ENCODE results near the gene ZNF280D. TPM values are rescaled to one million over a fixed set of nuclear protein-coding genes. Genes with fewer than 3 reads are reported as not detected.

ZNF280D gene
- total and polyA plus RNA-seq, 2 of the 8 experiments (the other 6 are each of a cell fraction or from before 2014, with no cell fraction given) = 7.4 to 27.5 TPM

- TF ChIP-seq CHD7 (IDR thresholded peaks at IDR 0.05; ENCODE audit: insufficient replicate concordance, low read length) = no peak
- no peak for TF ChIP-seq SUZ12 (IDR thresholded peaks at IDR 0.05; ENCODE audit: low read length)
- TF ChIP-seq CEBPB (IDR thresholded peaks at IDR 0.05; ENCODE audit: low read depth, low read length) = no peak
- TF ChIP-seq CBX8 (IDR thresholded peaks at IDR 0.05; ENCODE audit: borderline replicate concordance, low read depth, low read length) = no peak
- TF ChIP-seq SIRT6 (IDR thresholded peaks at IDR 0.05; ENCODE audit: low read length) = no peak
- no peak for TF ChIP-seq SIX5 (IDR thresholded peaks at IDR 0.05; ENCODE audit: low read depth, low read length)
- TF ChIP-seq EGR1 (IDR thresholded peaks at IDR 0.05; ENCODE audit: borderline replicate concordance, low read depth, low read length) = no peak
Measured at GRCh38 chr15:56628893-56629532, 104.3 kb downstream of the ZNF280D start (continued).

All from H1 (cell line).